Keratinocyte (primary cell): ENCODE data around the gene CASZ1. TPM values are rescaled to one million over a fixed set of nuclear protein-coding genes. Genes with fewer than 3 reads are reported as not detected.

Experiments
- DNase-seq: peaks from one replicate; pipeline ENCODE4 v3.0.0-alpha.2; 2011; ENCODE audit warnings: low read depth, missing footprints, low spot score
- FAIRE-seq: peaks from 2 replicates; lab custom pipeline; 2011; peaks lifted over from hg19 to GRCh38; lab: Jason Lieb, UNC
- H2AFZ ChIP-seq: 2 replicates; pipeline ENCODE4 v1.6.0; 2012; ENCODE audit warnings: low read length, control low read depth, inconsistent platforms; ENCODE audit not compliant: control insufficient read depth
- H3K27ac ChIP-seq: 2 replicates; pipeline ENCODE4 v1.5.1; 2011; ENCODE audit warnings: low read length; ENCODE audit not compliant: control insufficient read depth, insufficient read depth
- H3K27me3 ChIP-seq: 3 replicates; pipeline ENCODE4 v1.6.0; 2011; ENCODE audit warnings: low read length; ENCODE audit not compliant: control insufficient read depth, insufficient read depth; ENCODE audit errors: extremely low read depth
- H3K36me3 ChIP-seq, 2 experiments: 2 replicates in 1 of 2; 3 replicates in 1 of 2; pipeline ENCODE4 v1.5.1; 2011; ENCODE audit warnings: low read length in 2 of 2, mild to moderate bottlenecking in 1 of 2; ENCODE audit not compliant: control insufficient read depth in 2 of 2, insufficient read depth in 2 of 2; ENCODE audit errors: extremely low read depth in 1 of 2
- H3K4me1 ChIP-seq: 3 replicates; pipeline ENCODE4 v1.5.1; 2011; ENCODE audit warnings: low read length; ENCODE audit not compliant: control insufficient read depth, insufficient read depth; ENCODE audit errors: extremely low read depth
- H3K4me2 ChIP-seq: 3 replicates; pipeline ENCODE4 v1.6.0; 2011; ENCODE audit warnings: low read depth, low read length; ENCODE audit not compliant: control insufficient read depth, insufficient read depth; ENCODE audit errors: extremely low read depth
- H3K4me3 ChIP-seq, 3 experiments: fragments of 200-600 bp in 1 of 3; sonication (generic) in 1 of 3; 2 replicates in 2 of 3; 3 replicates in 1 of 3; pipeline ENCODE4 v1.5.1; 2011 to 2016; ENCODE audit warnings: low read length in 3 of 3, mild to moderate bottlenecking in 3 of 3, control low read depth in 2 of 3, inconsistent platforms in 1 of 3, low read depth in 1 of 3, mixed read lengths in 1 of 3, mixed run types in 1 of 3, moderate library complexity in 1 of 3; ENCODE audit not compliant: control insufficient read depth in 2 of 3, insufficient read depth in 2 of 3; ENCODE audit errors: extremely low read depth in 1 of 3
- H3K79me2 ChIP-seq: 2 replicates; pipeline ENCODE4 v1.6.0; 2012; ENCODE audit warnings: low read length; ENCODE audit not compliant: control insufficient read depth, insufficient read depth
- H3K9ac ChIP-seq: 3 replicates; pipeline ENCODE4 v1.6.0; 2011; ENCODE audit warnings: low read length; ENCODE audit not compliant: control insufficient read depth, insufficient read depth; ENCODE audit errors: extremely low read depth
- H3K9me1 ChIP-seq: 3 replicates; pipeline ENCODE4 v1.6.0; 2011; ENCODE audit warnings: low read length; ENCODE audit not compliant: control insufficient read depth, insufficient read depth; ENCODE audit errors: extremely low read depth
- H3K9me3 ChIP-seq: 2 replicates; pipeline ENCODE4 v1.5.1; 2012; ENCODE audit warnings: low read depth, low read length; ENCODE audit not compliant: control insufficient read depth
- H4K20me1 ChIP-seq: 3 replicates; pipeline ENCODE4 v1.6.0; 2011; ENCODE audit warnings: low read length; ENCODE audit not compliant: control insufficient read depth, insufficient read depth; ENCODE audit errors: extremely low read depth
- CTCF ChIP-seq, 3 experiments: IDR thresholded peaks in 1 of 3; conservative IDR thresholded peaks in 1 of 3; optimal IDR thresholded peaks in 1 of 3; 2 replicates in 2 of 3; 3 replicates in 1 of 3; pipeline versions ENCODE3 to v1.5.1; 2011; ENCODE audit warnings: low read length in 3 of 3, mild to moderate bottlenecking in 3 of 3, moderate library complexity in 2 of 3, control low read depth in 1 of 3, inconsistent platforms in 1 of 3; ENCODE audit not compliant: insufficient read depth in 2 of 3; ENCODE audit errors: extremely low read depth in 1 of 3
- EZH2 ChIP-seq: IDR thresholded peaks from one replicate; pipeline ENCODE4 v1.6.1; 2012; ENCODE audit warnings: inconsistent platforms, mild to moderate bottlenecking, low read length, moderate library complexity
- dilution Hi-C: fragments of 300-500 bp; cut with MboI; formaldehyde crosslinking; loops from one replicate; pipeline ENCODE4 v1.7.0; 2020; ENCODE audit warnings: low sequenced_read_pairs; ENCODE audit not compliant: extremely low pct_ligation_motif_present
- polyA plus RNA-seq, 5 experiments: library from polyadenylated mRNA; depleted of rRNA in 3 of 5; stranded (reverse) in 3 of 5; stranded (forward) in 1 of 5; unstranded in 1 of 5; fragments of >200 nt; gene quantifications; 1 replicate in 1 of 5; 2 replicates in 3 of 5; 3 replicates in 1 of 5; pipeline versions ENCODE4 v1.2.1 to v1.2.3, GENCODE V29; 2011 to 2012; ENCODE audit warnings: missing spikeins in 2 of 5, low read depth in 1 of 5, low replicate concordance in 1 of 5

The CASZ1 gene
- polyA plus RNA-seq, 1 donor (not counting 4 experiments of a cell fraction or from before 2014, with no cell fraction given) = 2.8 TPM

GRCh38 chr1:10679496-10680220 is 116.8 kb downstream of the CASZ1 start:
- no peak for FAIRE-seq
- no peak overlapping the region for H3K4me3 ChIP-seq
- peaks cover 4% of the 10 kb centered on the region for H3K4me1 ChIP-seq
- H3K4me2 ChIP-seq = no peak overlapping the region
- H3K9ac ChIP-seq = no peak overlapping the region
- no peaks in the 10 kb centered on the region for H3K9me1 ChIP-seq
- H3K9me3 ChIP-seq = no peaks in the 10 kb centered on the region
- peaks cover 0 to 4% of the 10 kb centered on the region in 2 experiments for H3K36me3 ChIP-seq
- no peak overlapping the region for H2AFZ ChIP-seq
- dilution Hi-C loops = no loop called here
- DNase-seq = no peak
- TF ChIP-seq CTCF (optimal IDR thresholded peaks at IDR 0.05 in 1 of 3, IDR thresholded peaks at IDR 0.05 in 1 of 3, conservative IDR thresholded peaks at IDR 0.05 in 1 of 3; ENCODE audit: extremely low read depth in 1 of 3, insufficient read depth in 2 of 3, low read length in 3 of 3) = no peak
- no peak for TF ChIP-seq EZH2
- no peaks in the 10 kb centered on the region for H3K27me3 ChIP-seq
- no peak overlapping the region for H3K27ac ChIP-seq
- H4K20me1 ChIP-seq = peaks cover 3% of the 10 kb centered on the region
- no peaks in the 10 kb centered on the region for H3K79me2 ChIP-seq

- Histone ChIP-seq H3K4me1 (peaks cover 4% of the 10 kb centered on the region), H2AFZ (no peak overlapping the region), H3K27me3 (no peaks in the 10 kb centered on the region), H3K9me1 (no peaks in the 10 kb centered on the region), H3K9me3 (no peaks in the 10 kb centered on the region), H3K27ac (no peak overlapping the region), H3K4me3 (no peak overlapping the region), H4K20me1 (peaks cover 3% of the 10 kb centered on the region), H3K79me2 (no peaks in the 10 kb centered on the region), H3K9ac (no peak overlapping the region), H3K4me2 (no peak overlapping the region), H3K36me3 (peaks cover 0 to 4% of the 10 kb centered on the region in 2 experiments)
- TF ChIP-seq CTCF (optimal IDR thresholded peaks at IDR 0.05 in 1 of 3, IDR thresholded peaks at IDR 0.05 in 1 of 3, conservative IDR thresholded peaks at IDR 0.05 in 1 of 3; ENCODE audit: extremely low read depth in 1 of 3, insufficient read depth in 2 of 3, low read length in 3 of 3) (no peak), EZH2 (no peak)
- FAIRE-seq = no peak
- no peak for DNase-seq
- dilution Hi-C loops = no loop called here
Measured at GRCh38 chr1:10678852-10679251, 117.6 kb downstream of the CASZ1 start.
